BE2C (cell line): ENCODE results near the gene SEMA3A.
"Not testable (repeated sequence)": the region's sequence is repeated elsewhere in the genome, so short reads cannot be mapped to it uniquely, and the experiment has no call there.

ENCODE experiments used
- DNase-seq: peaks from one replicate; pipeline ENCODE4 v3.0.0-alpha.2; 2020
- H3K27me3 ChIP-seq: fragments of 250-450 bp; sonication (Bioruptor Pico); 2 replicates; pipeline ENCODE4 v1.5.1; 2020; ENCODE audit warnings: mild to moderate bottlenecking
- H3K36me3 ChIP-seq: fragments of 250-450 bp; sonication (Bioruptor Pico); 2 replicates; pipeline ENCODE4 v1.5.1; 2020; ENCODE audit warnings: mild to moderate bottlenecking
- H3K4me1 ChIP-seq: fragments of 250-450 bp; sonication (Bioruptor Pico); 2 replicates; pipeline ENCODE4 v1.5.1; 2020
- H3K4me3 ChIP-seq: 2 replicates; pipeline ENCODE4 v1.5.1; 2011; ENCODE audit warnings: low read depth, low read length
- H3K9me3 ChIP-seq: fragments of 250-450 bp; sonication (Bioruptor Pico); 2 replicates; pipeline ENCODE4 v1.5.1; 2020
- TF ChIP-seq, protein P1 (sequence below): IDR thresholded peaks from 2 replicates; pipeline ENCODE4 v1.5.1; 2012; ENCODE audit warnings: mild to moderate bottlenecking, low read depth, low read length

Gene SEMA3A

DNA sequence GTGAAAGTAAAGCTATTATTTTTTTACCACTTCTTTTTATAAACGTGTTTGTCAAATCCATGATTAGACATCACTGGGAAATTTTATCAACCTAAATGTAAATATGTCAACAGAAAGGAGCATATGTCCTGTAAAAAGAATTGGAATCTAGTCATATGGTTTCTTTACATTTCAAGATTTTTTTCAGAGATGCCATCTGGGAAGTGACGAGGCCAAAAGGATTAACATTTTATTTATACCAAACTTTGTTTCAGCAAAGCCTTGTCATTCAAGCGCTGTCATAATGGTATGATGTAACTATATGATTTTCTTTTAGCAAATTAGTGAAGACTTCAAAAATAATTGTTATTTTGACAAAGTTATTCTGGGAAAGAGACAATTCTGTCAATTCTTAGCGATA, 117.3 kb downstream of the SEMA3A start:
- DNase-seq, result no peak
- H3K36me3 ChIP-seq, result no peaks in the 10 kb centered on the region
- H3K4me3 ChIP-seq, result no peak overlapping the region
- H3K27me3 ChIP-seq, result no peaks in the 10 kb centered on the region
- H3K9me3 ChIP-seq, result no peaks in the 10 kb centered on the region
- peaks cover 4% of the 10 kb centered on the region; the same call in 1 of the 2 replicates for H3K4me1 ChIP-seq
- TF ChIP-seq, protein P1, sequence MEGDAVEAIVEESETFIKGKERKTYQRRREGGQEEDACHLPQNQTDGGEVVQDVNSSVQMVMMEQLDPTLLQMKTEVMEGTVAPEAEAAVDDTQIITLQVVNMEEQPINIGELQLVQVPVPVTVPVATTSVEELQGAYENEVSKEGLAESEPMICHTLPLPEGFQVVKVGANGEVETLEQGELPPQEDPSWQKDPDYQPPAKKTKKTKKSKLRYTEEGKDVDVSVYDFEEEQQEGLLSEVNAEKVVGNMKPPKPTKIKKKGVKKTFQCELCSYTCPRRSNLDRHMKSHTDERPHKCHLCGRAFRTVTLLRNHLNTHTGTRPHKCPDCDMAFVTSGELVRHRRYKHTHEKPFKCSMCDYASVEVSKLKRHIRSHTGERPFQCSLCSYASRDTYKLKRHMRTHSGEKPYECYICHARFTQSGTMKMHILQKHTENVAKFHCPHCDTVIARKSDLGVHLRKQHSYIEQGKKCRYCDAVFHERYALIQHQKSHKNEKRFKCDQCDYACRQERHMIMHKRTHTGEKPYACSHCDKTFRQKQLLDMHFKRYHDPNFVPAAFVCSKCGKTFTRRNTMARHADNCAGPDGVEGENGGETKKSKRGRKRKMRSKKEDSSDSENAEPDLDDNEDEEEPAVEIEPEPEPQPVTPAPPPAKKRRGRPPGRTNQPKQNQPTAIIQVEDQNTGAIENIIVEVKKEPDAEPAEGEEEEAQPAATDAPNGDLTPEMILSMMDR, result no peak

DNA sequence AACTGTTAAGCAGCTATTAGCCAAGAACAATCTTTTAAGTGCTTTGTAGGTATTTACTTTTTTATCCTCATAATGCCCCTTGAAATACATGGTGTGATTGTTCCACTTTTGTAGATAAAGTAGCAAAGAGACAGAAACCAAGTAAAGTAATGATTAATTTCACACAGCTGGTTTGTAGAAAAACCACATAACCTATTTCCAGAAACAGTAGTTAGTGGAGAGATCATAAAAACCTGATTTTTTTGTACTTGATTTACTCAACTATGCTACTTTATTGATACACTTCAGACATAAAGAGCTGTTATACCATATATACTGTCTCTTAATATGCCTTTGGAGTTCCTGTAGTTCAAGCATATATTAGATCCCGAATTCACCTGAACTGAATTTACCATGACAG, 118.4 kb downstream of the SEMA3A start:
- no peak for DNase-seq
- Histone ChIP-seq H3K4me3 (no peak overlapping the region), H3K9me3 (no peaks in the 10 kb centered on the region), H3K4me1 (no peaks in the 10 kb centered on the region), H3K27me3 (no peaks in the 10 kb centered on the region), H3K36me3 (no peaks in the 10 kb centered on the region)
- TF ChIP-seq, protein P1, result no peak

DNA sequence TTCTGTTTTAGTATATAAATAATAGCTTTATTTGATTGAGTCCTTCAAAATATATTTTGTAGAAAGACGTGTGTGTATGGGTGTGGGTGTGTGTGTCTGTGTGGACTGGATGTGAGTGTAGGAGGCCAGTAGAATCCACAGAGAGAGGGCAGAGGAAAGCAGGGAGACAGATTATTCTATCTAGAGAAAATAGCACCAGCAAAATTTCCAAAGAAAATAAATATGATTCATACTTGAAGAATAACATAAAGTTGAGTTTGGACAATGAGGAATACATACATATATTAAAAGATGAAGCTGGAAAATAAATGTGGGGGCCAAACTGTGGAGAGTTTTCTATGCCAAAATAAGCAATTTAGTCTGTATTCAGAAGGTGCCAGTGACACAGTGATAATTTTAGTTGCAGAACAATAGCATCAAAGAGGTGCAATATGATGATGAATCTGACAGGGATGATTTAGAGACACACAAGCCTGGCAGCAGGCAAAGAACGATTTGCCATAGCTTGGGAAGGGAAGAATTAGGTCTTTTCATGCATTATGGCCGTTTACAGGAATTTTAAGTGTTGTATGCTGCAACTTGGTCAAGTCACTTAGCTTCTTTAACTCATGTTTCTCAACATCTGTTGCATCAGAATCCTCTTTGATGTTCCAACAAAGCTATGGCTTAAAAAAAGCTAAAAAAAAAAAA, 121.3 kb downstream of the SEMA3A start:
- TF ChIP-seq, protein P1, result no peak
- no peaks in the 10 kb centered on the region for H3K4me1 ChIP-seq
- H3K9me3 ChIP-seq, result no peaks in the 10 kb centered on the region
- DNase-seq, result no peak
- H3K36me3 ChIP-seq, result no peaks in the 10 kb centered on the region
- no peaks in the 10 kb centered on the region for H3K27me3 ChIP-seq
- no peak overlapping the region for H3K4me3 ChIP-seq

DNA sequence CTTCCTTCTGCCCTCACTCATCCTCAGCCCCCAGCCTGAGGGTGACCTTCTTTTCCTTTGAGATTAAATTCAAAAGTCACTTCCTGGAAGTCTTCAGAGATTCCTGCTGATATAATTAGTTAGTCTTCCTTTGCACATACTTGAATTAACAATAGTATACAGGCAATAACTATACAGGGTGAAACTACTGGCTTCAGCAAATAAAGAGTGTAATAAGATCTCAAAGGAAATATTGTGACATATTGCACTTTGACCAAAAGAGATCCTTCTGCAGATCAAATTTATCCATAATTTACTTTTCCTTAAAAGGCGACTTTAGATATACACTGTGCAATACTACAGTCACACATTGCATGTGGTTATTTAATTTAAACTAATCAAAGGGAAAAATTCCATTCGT, 123.8 kb downstream of the SEMA3A start:
- TF ChIP-seq, protein P1, result no peak
- H3K4me1 ChIP-seq, result no peaks in the 10 kb centered on the region
- no peaks in the 10 kb centered on the region for H3K9me3 ChIP-seq
- no peaks in the 10 kb centered on the region for H3K36me3 ChIP-seq
- H3K4me3 ChIP-seq, result no peak overlapping the region
- no peaks in the 10 kb centered on the region for H3K27me3 ChIP-seq
- DNase-seq, result no peak

DNA sequence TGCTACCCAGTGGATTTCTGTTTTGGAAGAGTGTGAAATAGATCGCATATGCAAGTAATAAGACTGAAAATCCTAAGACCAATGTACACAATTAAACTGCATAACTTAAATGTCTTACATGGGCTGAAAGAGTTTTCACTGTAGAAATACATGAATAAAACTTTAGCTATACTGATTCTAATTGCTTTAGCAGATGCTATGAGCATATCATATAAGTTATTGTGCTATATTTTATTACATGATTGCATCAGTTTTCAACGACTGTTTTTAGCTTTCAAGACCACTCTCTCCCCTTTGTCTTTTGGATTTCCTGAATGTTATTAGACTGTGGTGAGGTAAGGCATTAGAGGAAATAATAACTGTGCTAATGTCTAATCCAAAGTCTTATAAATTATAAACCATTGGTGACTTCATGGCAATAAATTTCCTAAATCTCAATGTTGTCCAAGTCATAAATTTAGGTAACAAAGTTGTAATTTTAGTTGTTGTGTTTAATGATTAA, 124.5 kb downstream of the SEMA3A start:
- H3K9me3 ChIP-seq, result no peaks in the 10 kb centered on the region
- DNase-seq, result no peak
- H3K36me3 ChIP-seq, result no peaks in the 10 kb centered on the region
- H3K4me3 ChIP-seq, result no peak overlapping the region
- no peaks in the 10 kb centered on the region for H3K27me3 ChIP-seq
- H3K4me1 ChIP-seq, result no peaks in the 10 kb centered on the region
- TF ChIP-seq, protein P1, result no peak

DNA sequence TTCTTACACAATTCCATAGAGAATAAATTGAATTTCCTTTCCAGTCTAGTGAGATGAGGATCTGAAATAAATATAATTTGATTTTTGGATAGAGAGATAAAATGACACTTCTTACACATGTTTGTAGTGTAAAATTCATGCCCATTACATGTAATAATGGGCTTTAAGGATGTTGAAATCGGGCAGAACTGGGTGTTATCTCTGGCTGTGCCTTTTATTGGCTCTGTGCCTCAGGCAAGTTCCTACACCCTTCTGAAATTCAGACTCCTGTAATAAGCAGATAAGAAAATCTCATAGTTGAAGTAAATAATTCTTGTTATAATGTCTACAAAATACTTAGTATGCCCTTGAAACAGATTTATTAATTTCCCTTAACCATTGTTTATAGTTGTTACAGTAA, 125.6 kb downstream of the SEMA3A start:
- no peak overlapping the region for H3K4me3 ChIP-seq
- H3K27me3 ChIP-seq, result no peaks in the 10 kb centered on the region
- H3K9me3 ChIP-seq, result no peaks in the 10 kb centered on the region
- no peaks in the 10 kb centered on the region for H3K4me1 ChIP-seq
- no peak for DNase-seq
- H3K36me3 ChIP-seq, result no peaks in the 10 kb centered on the region
- TF ChIP-seq, protein P1, result no peak

DNA sequence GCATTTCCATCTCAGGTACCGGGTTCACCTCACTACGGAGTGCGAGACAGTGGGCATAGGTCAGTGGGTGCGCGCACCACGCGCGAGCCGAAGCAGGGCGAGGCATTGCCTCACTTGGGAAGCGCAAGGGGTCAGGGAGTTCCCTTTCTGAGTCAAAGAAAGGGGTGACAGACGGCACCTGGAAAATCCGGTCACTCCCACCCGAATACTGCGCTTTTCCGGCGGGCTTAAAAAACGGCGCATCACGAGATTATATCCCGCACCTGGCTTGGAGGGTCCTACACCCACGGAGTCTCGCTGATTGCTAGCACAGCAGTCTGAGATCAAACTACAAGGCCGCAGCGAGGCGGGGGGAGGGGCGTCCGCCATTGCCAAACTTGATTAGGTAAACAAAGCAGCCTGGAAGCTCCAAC, 132.1 kb downstream of the SEMA3A start:
- not testable (repeated sequence) for H3K9me3 ChIP-seq, H3K4me3 ChIP-seq, H3K4me1 ChIP-seq, DNase-seq, H3K27me3 ChIP-seq, H3K36me3 ChIP-seq
